Central memory CD8-positive, alpha-beta T cell (primary cell): Measurements from ENCODE around the gene PARP8.
A peak's percentile ranks its signal among the peaks of the same experiment; 100 is the strongest.
"Not testable (repeated sequence)": the region's sequence is repeated elsewhere in the genome, so short reads cannot be mapped to it uniquely, and the experiment has no call there.

Experiments
- ATAC-seq: fragments of 150-1000 bp; cut with Tn5 transposase; replicated peaks from 2 replicates; pipeline ENCODE4 v1.10.0; 2022; ENCODE audit warnings: mild to moderate bottlenecking, moderate FRiP score, moderate number of reproducible peaks; ENCODE audit not compliant: poor library complexity, severe bottlenecking; ENCODE audit errors: extremely low read depth
- DNase-seq, 2 donors: peaks; one replicate each; pipeline ENCODE4 v3.0.0; 2021; ENCODE audit warnings: low spot score in 2 of 2
- H3K27ac Mint-ChIP-seq: one replicate; pipeline ENCODE4 v1.8.0; 2022; ENCODE audit warnings: low read depth, mild to moderate bottlenecking, moderate library complexity, mixed read lengths
- H3K27me3 Mint-ChIP-seq: one replicate; pipeline ENCODE4 v1.8.0; 2022; ENCODE audit warnings: mixed read lengths
- H3K36me3 Mint-ChIP-seq: one replicate; pipeline ENCODE4 v1.8.0; 2022; ENCODE audit warnings: mild to moderate bottlenecking, moderate library complexity, mixed read lengths; ENCODE audit not compliant: insufficient read depth
- H3K4me1 Mint-ChIP-seq: one replicate; pipeline ENCODE4 v1.8.0; 2022; ENCODE audit warnings: mixed read lengths
- H3K4me3 Mint-ChIP-seq: one replicate; pipeline ENCODE4 v1.8.0; 2022; ENCODE audit warnings: mild to moderate bottlenecking, moderate library complexity, mixed read lengths
- H3K9me3 Mint-ChIP-seq: one replicate; pipeline ENCODE4 v1.8.0; 2022; ENCODE audit warnings: mixed read lengths

Gene PARP8

DNA sequence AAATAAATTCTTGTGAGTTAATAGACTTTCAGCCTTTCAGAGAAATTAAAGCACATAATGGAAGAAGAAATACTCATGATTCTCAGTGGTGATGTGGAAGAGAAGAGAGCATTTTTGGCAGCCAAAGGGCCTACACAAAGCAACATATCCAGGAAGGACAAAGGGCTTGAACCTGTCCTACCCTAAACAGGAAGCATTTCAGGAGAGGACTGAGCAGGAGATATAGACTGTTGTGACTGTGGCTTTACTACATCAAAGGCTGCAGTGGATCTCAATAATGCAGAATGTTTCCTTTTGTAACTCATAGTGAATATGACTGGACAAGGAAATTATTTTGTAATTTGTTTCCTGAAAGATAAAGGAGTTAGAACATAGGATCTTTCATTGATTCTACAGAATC, 1.3 kb upstream of the PARP8 start:
- Mint-ChIP-seq H3K4me3 (peak overlapping the region; percentile 96), H3K27ac (peak overlapping the region; percentile 98), H3K9me3 (no peaks in the 10 kb centered on the region), H3K36me3 (peaks cover 37% of the 10 kb centered on the region), H3K27me3 (no peaks in the 10 kb centered on the region), H3K4me1 (peaks cover 42% of the 10 kb centered on the region)
- DNase-seq (no peak), ATAC-seq (no peak)

DNA sequence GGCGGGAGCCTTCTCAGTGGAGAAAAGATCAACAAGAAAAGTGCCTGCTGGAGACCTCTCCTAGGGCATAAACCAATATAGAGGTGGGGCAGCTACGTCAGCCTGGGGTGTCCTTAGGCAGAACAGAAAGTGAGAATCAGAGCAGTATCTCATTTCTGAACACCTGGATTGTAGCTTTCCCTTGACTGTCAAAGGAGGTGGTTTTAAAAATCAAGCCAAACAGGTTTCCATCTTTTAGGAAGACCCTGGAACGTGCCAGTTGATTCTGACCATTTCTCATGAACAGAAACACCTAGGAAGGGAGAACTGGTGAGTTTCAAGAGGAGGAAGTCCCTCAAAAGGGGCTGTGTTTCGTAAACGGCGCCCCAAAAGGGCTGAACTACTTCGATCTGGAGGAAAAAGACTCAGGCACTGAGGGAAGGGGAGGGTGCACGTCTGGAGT, 655 bp upstream of the PARP8 start:
- H3K4me1 Mint-ChIP-seq = peaks cover 45% of the 10 kb centered on the region

DNA sequence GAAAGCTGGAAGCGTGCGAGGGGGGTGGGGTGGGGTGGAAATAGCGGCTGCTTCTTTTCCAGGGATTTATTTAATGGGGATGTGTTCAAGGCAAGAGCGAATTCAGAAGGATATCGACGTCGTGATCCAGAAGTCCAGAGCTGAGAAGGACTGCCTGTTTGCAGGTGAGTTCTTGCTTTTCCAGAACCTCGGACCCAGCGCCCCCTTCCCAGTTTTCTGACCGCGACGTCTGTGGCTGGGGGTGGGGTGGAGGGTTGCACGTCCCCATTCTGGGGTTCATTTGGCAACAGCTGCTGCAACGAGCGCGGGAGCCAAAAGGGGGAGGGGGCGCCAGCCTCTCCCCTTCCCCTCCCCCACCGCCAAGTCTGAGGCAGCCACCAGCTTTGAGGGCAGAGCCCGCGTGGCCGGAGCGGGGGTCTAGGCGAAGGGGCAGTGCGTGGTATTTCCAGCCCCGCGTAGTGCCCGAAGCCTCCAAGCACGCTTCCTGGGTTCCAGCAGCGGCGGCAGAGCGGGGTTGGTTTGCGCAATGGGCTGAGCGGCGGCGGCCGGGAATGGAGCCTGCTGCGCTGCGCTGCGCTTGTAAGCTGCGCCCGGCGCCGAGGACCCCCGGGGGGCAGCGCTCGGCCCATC, 701 bp downstream of the PARP8 start:
- Mint-ChIP-seq H3K9me3 (no peaks in the 10 kb centered on the region), H3K27me3 (no peaks in the 10 kb centered on the region), H3K27ac (peak overlapping the region; percentile 98), H3K4me1 (peaks cover 56% of the 10 kb centered on the region), H3K36me3 (peaks cover 48% of the 10 kb centered on the region), H3K4me3 (peak overlapping the region; percentile 96)
- ATAC-seq = peak; percentile 47
- no peak for DNase-seq

More for the DNA sequence above, 655 bp upstream of the PARP8 start:
- peak overlapping the region; percentile 98 for H3K27ac Mint-ChIP-seq
- not testable (repeated sequence) for H3K9me3 Mint-ChIP-seq, H3K27me3 Mint-ChIP-seq, ATAC-seq
- DNase-seq = peak; percentile 28 to 44
- peak overlapping the region; percentile 96 for H3K4me3 Mint-ChIP-seq
- H3K36me3 Mint-ChIP-seq = peaks cover 41% of the 10 kb centered on the region

DNA sequence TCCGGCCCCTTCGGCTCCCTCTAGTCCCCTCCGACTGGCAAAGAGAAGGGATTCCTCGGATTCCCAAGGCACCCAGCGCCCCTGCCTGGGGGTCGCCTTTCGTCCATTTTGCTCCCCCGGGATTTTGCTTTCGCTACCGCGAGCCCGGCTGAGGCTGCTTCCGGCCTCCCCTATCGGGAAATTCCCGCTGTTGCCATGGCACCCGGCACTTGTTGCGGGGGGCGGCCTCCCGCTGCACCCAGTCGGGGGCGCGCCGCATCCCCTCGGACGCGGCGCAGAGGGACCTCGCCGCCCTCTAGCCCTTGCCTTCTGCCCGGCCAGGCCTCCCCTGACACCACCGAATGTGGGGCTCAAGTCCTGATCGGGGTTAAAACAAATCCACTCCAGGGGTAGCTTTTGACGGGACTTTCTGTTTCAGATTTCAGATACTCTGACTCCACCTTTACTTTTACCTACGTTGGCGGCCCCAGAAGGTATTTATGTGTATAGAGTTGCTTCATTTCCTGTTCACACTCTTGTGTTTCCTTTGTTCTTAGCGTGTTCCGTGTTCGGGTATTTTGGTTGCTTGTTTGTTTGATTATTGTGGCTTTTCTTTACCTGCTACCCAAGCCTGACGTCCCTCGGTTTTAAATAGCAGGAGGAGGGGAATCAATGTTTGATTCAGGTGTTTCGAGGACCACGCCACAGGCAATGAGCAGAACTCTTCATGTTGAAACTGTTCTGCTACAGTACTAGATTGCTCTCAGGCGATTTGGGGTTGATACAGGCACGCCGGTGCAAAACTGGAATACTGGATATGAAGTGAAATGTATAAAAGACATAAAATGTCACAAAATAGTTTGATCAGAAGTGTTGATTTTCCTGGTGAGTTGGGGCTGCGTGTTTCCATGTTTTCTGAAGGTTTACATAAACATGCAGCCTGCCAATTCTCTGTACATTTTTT, 1.5 kb downstream of the PARP8 start:
- Mint-ChIP-seq H3K27me3 (no peaks in the 10 kb centered on the region), H3K9me3 (no peaks in the 10 kb centered on the region), H3K4me3 (peak overlapping the region; percentile 96), H3K36me3 (peaks cover 53% of the 10 kb centered on the region), H3K27ac (peak overlapping the region; percentile 98), H3K4me1 (peaks cover 58% of the 10 kb centered on the region)
- peak; percentile 74 to 81 for DNase-seq
- peak; percentile 64 for ATAC-seq

DNA sequence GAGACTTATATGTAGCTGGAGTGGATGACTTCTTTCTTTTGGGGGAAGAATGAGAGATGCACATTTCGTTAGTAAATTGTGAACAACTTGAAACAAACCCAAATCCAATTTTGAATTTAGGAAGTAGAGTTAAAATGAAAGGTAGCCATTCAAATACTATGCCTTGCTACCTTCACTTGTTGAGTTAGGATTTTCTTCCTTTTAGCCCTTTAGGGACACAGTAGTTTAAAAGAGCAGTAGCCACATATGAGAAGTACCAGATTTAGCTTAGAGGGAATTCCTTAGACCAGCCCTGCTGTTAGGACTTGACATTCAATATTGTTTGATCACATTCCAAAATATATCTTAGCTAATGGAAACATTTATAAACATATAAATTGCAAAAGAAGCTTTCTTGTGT, 2.2 kb downstream of the PARP8 start:
- not testable (repeated sequence) for H3K9me3 Mint-ChIP-seq, H3K27me3 Mint-ChIP-seq, ATAC-seq, DNase-seq
- Mint-ChIP-seq H3K27ac (peak overlapping the region; percentile 98), H3K4me1 (peaks cover 60% of the 10 kb centered on the region), H3K4me3 (peak overlapping the region; percentile 96), H3K36me3 (peaks cover 57% of the 10 kb centered on the region)

DNA sequence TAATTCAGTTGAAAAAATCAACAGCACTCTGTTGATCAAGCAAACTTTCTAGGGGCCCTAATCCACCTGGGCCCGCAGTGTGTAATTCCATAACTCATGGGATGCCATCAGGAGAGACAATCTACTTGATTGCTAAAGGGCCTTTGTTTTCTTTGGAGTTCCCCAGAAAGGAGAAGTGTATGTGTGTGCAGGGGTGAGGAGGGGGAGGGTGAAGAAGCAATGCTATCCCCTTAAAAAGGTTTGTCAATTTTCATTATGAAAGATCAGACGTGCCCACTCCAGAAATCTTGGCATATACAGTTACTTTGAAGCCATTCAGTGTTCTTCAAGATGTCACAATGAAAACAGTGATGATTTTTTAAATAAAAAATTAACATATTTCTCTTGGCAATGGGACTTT, 6.2 kb downstream of the PARP8 start:
- peaks cover 51% of the 10 kb centered on the region for H3K36me3 Mint-ChIP-seq
- no peaks in the 10 kb centered on the region for H3K9me3 Mint-ChIP-seq
- no peak for ATAC-seq
- H3K4me1 Mint-ChIP-seq = peaks cover 71% of the 10 kb centered on the region
- peak overlapping the region; percentile 65 for H3K4me3 Mint-ChIP-seq
- peak overlapping the region; percentile 69 for H3K27ac Mint-ChIP-seq
- DNase-seq = no peak
- no peaks in the 10 kb centered on the region for H3K27me3 Mint-ChIP-seq

DNA sequence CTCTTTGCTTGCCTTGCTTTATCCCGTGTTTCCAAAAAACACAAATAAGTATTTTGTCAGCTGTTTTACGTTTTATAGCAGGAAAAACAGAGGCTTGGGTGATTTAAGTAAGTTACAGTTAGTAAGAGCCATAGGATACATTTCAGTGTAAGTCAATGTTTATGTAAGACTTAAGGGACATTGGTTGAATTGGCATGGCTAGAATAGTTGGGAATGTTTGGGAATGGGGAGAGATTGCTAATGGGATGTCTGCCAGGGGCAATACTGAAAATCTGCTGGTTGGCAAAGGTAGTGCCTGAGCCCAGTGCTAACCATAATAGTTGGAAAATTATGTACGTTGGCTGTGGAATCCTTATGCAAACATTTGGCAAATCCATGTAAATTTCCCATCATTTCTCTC, 7.0 kb downstream of the PARP8 start:
- Mint-ChIP-seq H3K4me3 (peak overlapping the region; percentile 67), H3K4me1 (peaks cover 68% of the 10 kb centered on the region), H3K27ac (peak overlapping the region; percentile 47), H3K36me3 (peaks cover 43% of the 10 kb centered on the region)
- H3K9me3 Mint-ChIP-seq, ATAC-seq, DNase-seq, H3K27me3 Mint-ChIP-seq: not testable (repeated sequence)

DNA sequence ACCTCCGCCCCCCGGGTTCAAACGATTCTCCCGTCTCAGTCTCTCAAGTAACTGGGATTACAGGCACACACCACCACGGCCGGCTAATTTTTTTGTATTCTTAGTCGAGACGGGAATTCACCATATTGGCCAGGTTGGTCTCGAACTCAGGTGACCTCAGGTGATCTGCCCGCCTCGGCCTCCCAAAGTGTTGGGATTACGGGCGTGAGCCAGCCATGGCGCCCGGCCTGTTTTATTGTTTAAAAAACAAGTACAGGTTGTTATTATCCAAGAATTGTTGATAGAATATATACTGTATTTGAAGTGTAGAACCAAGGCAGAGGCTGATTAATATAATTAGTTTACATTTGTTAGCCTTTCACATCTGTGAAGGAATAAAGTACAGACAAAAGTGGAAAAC, 8.9 kb downstream of the PARP8 start:
- DNase-seq = no peak
- peak overlapping the region; percentile 6 for H3K27ac Mint-ChIP-seq
- H3K36me3 Mint-ChIP-seq = peaks cover 40% of the 10 kb centered on the region

DNA sequence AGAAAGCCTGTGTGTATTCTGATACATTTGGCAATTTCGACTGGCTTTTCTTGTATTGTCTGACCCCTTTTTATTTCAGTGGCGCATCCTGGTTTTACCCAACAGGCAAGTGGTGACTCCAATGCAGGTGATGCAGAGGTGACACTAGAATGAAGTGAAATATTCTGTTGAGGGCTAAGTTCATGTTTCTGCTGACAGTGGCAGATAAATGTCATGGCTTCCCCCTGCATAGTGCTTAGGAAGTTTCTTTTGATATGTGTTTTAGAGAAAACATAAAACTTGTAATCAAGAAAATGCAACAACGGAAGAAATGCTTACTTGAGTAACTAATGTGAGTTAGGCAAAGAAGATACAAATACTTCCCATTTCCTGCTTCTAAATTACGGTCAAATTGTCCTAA, 13.1 kb downstream of the PARP8 start:
- Mint-ChIP-seq H3K4me1 (peaks cover 72% of the 10 kb centered on the region), H3K36me3 (peaks cover 23% of the 10 kb centered on the region), H3K4me3 (peak overlapping the region; percentile 56), H3K27ac (peak overlapping the region; percentile 81)
- H3K27me3 Mint-ChIP-seq, DNase-seq, ATAC-seq, H3K9me3 Mint-ChIP-seq: not testable (repeated sequence)

More for the DNA sequence above, 8.9 kb downstream of the PARP8 start:
- Mint-ChIP-seq H3K9me3 (no peaks in the 10 kb centered on the region), H3K27me3 (no peaks in the 10 kb centered on the region), H3K4me3 (peak overlapping the region; percentile 58), H3K4me1 (peaks cover 79% of the 10 kb centered on the region)
- no peak for ATAC-seq

DNA sequence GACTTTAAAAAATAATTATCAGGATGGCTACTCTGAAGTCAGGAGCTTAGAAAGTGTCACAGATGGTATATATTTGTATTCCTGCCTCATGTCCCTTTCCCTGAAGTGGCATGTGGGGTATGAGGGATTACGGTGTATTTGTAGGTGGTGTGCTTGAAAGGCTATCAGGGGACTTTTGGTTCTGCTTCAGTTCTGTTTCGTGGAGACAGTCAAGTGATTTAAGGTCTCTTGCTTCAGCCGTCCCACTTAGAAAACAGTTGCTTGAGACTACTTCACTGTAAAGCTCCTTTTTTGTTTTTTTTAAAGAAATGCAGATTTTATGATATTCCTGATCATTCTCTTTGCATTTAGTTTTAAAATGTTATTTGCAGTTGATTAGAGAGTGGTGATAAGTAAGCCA, 18.3 kb downstream of the PARP8 start:
- no peaks in the 10 kb centered on the region for H3K27me3 Mint-ChIP-seq
- H3K27ac Mint-ChIP-seq = no peak overlapping the region
- H3K4me3 Mint-ChIP-seq = no peak overlapping the region
- DNase-seq (no peak), ATAC-seq (no peak)
- peaks cover 71% of the 10 kb centered on the region for H3K4me1 Mint-ChIP-seq
- no peaks in the 10 kb centered on the region for H3K9me3 Mint-ChIP-seq
- peaks cover 23% of the 10 kb centered on the region for H3K36me3 Mint-ChIP-seq

DNA sequence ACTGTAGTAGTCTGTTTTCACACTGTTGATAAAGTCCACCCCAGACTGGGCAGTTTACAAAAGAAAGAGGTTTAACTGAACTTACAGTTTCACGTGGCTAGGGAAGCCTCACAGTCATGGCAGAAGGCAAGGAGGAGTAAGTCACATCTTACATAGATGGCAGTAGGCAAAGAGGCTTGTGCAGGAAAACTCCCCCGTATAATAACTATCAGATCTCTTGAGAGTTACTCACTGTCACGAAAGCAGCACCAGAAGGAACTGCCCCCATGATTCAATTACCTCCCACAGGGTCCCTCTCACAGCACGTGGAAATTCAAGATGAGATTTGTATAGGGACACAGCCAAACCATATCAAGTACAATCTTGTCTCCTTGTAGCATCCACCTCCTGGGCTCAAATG, 21.1 kb downstream of the PARP8 start:
- DNase-seq = no peak
- H3K4me3 Mint-ChIP-seq = peak overlapping the region; percentile 5
- peak overlapping the region; percentile 35 for H3K27ac Mint-ChIP-seq
- peaks cover 18% of the 10 kb centered on the region for H3K36me3 Mint-ChIP-seq
- no peak for ATAC-seq
- H3K27me3 Mint-ChIP-seq = no peaks in the 10 kb centered on the region
- H3K4me1 Mint-ChIP-seq = peaks cover 45% of the 10 kb centered on the region
- H3K9me3 Mint-ChIP-seq = no peaks in the 10 kb centered on the region

DNA sequence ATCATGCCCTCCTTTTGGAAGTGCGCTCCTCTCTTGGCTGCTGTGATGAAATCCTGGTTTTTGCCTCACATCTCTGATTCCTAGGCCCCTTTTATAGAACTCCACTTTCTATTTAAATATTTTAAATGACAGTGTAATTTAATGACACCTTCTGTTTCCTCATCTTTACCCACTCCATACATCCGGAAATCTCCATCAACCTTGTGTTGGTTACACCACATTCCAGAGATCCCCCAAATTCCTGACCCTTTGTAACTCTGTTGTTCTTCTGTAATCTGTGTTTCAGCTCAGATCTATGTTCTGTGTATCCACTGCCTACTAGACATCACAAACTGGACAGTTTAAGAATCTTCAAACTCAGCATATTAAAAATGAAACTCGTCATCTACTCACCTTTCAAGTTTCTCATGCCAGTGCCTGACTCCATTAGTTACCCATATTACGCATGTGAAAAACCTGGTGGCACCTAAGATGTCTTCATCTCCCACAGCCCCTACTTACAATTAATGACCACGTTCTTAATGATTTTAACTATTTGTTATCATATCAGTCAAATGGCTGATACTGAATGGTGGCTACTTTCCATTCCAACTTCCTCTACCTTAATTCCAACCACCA, 25.1 kb downstream of the PARP8 start:
- no peaks in the 10 kb centered on the region for H3K27me3 Mint-ChIP-seq
- H3K36me3 Mint-ChIP-seq = peaks cover 8% of the 10 kb centered on the region
- no peak overlapping the region for H3K4me3 Mint-ChIP-seq
- peak; percentile 34 for ATAC-seq
- H3K27ac Mint-ChIP-seq = no peak overlapping the region
- no peaks in the 10 kb centered on the region for H3K9me3 Mint-ChIP-seq
- DNase-seq = no peak
- H3K4me1 Mint-ChIP-seq = peaks cover 40% of the 10 kb centered on the region
